K562 (cell line): ENCODE data around the gene RAP1A. TPM values are rescaled to one million over a fixed set of nuclear protein-coding genes. Genes with fewer than 3 reads are reported as not detected.
A peak's percentile ranks its signal among the peaks of the same experiment; 100 is the strongest.

Experiments
- CBFA2T3 ChIP-seq: fragments of 450-650 bp; IDR thresholded peaks from 2 replicates; pipeline ENCODE4 v1.6.1; 2017
- FOXM1 ChIP-seq, 2 experiments: fragments of 450-650 bp in 1 of 2; sonication (generic) in 1 of 2; formaldehyde crosslinking in 1 of 2; IDR thresholded peaks; 2 replicates each; pipeline versions ENCODE4 v1.6.1 to v1.9.0; 2017 to 2022; ENCODE audit warnings: low read depth in 2 of 2, mild to moderate bottlenecking in 2 of 2, missing genetic modification reagents in 1 of 2, moderate library complexity in 1 of 2
- GABPB1 ChIP-seq: sonication (generic); formaldehyde crosslinking; IDR thresholded peaks from 2 replicates; pipeline ENCODE4 v1.8.0; 2022; ENCODE audit warnings: mild to moderate bottlenecking, missing genetic modification reagents
- MCM7 ChIP-seq, 2 experiments: fragments of 450-650 bp; IDR thresholded peaks; 2 replicates each; pipeline ENCODE4 v1.6.1; 2016 to 2018
- NFE2 ChIP-seq: IDR thresholded peaks from 2 replicates; pipeline ENCODE4 v1.6.1; 2014; ENCODE audit warnings: antibody characterized with exemption, low read depth
- SMAD3 ChIP-seq: fragments of 450-650 bp; formaldehyde crosslinking; conservative IDR thresholded peaks from 2 replicates; pipeline ENCODE4 v1.4.0; 2020; ENCODE audit warnings: mild to moderate bottlenecking
- TOE1 ChIP-seq, 2 experiments: fragments of 450-650 bp in 1 of 2; sonication (generic) in 1 of 2; formaldehyde crosslinking in 1 of 2; IDR thresholded peaks; 2 replicates each; pipeline versions ENCODE4 v1.7.1 to v1.8.0; 2016 to 2022; ENCODE audit warnings: borderline replicate concordance in 2 of 2, mild to moderate bottlenecking in 2 of 2, antibody characterized with exemption in 1 of 2, inconsistent platforms in 1 of 2, low read depth in 1 of 2, missing genetic modification reagents in 1 of 2, moderate library complexity in 1 of 2
- ZNF324 ChIP-seq: fragments of 250-450 bp; sonication (Bioruptor Pico); IDR thresholded peaks from 2 replicates; pipeline ENCODE4 v1.4.0; 2020; ENCODE audit warnings: mild to moderate bottlenecking
- polyA plus RNA-seq, 8 experiments: library from polyadenylated mRNA; depleted of rRNA in 4 of 8; stranded (reverse) in 5 of 8; unstranded in 3 of 8; fragments of >200 nt; fragmentation: Nextera tagmentation in 2 of 8; fragmentation: Illumina TruSeq in 1 of 8; extraction: Ambion mirVana in 2 of 8; extraction: Trizol in 1 of 8; gene quantifications; 2 replicates each; pipeline versions ENCODE4 v1.2.1 to v1.2.3, GENCODE V29; 2011 to 2014; ENCODE audit warnings: inconsistent platforms in 1 of 8, missing spikeins in 1 of 8
- total RNA-seq, 7 experiments: library from RNA; depleted of rRNA in 6 of 7; stranded (reverse); fragments of >200 nt in 6 of 7; fragmentation: Illumina TruSeq in 2 of 7; extraction: Trizol in 2 of 7; gene quantifications; 2 replicates each; pipeline versions ENCODE4 v1.2.1 to v1.2.3, GENCODE V29; 2011 to 2021; ENCODE audit warnings: low replicate concordance in 1 of 7
- TF ChIP-seq, protein P1 (sequence below), 2 experiments: fragments of 450-650 bp; formaldehyde crosslinking in 1 of 2; IDR thresholded peaks; 2 replicates each; pipeline versions ENCODE4 v1.4.0 to v1.6.1; 2014 to 2020; ENCODE audit warnings: mild to moderate bottlenecking in 2 of 2, borderline replicate concordance in 1 of 2, low read depth in 1 of 2
- TF ChIP-seq, protein P2 (sequence below), 2 experiments: fragments of 450-650 bp in 1 of 2; sonication (generic) in 1 of 2; formaldehyde crosslinking in 1 of 2; IDR thresholded peaks in 1 of 2; conservative IDR thresholded peaks in 1 of 2; 2 replicates each; pipeline versions ENCODE4 v1.6.1 to v1.8.1; 2016 to 2023; ENCODE audit warnings: mild to moderate bottlenecking in 2 of 2, moderate library complexity in 2 of 2, inconsistent platforms in 1 of 2, missing genetic modification reagents in 1 of 2
- TF ChIP-seq, protein P3 (sequence below), 2 experiments: fragments of 450-650 bp; conservative IDR thresholded peaks; 2 replicates each; pipeline ENCODE4 v1.6.1; 2017; ENCODE audit warnings: mild to moderate bottlenecking in 2 of 2, moderate library complexity in 2 of 2
- TF ChIP-seq, protein P4 (sequence below), 3 experiments: IDR thresholded peaks in 2 of 3; conservative IDR thresholded peaks in 1 of 3; 2 replicates each; pipeline ENCODE4 v1.5.1; 2011 to 2012; ENCODE audit warnings: low read length in 3 of 3, mild to moderate bottlenecking in 3 of 3, control low read depth in 2 of 3, improper control_type of control experiment in 1 of 3, inconsistent platforms in 1 of 3, low read depth in 1 of 3, mixed read lengths in 1 of 3, moderate library complexity in 1 of 3; ENCODE audit not compliant: insufficient read depth in 2 of 3

RAP1A gene
- total and polyA plus RNA-seq, 9 of the 15 experiments (the other 6 are each of a cell fraction or from before 2014, with no cell fraction given) = 13.4 to 86.2 (median 32.5) TPM

DNA sequence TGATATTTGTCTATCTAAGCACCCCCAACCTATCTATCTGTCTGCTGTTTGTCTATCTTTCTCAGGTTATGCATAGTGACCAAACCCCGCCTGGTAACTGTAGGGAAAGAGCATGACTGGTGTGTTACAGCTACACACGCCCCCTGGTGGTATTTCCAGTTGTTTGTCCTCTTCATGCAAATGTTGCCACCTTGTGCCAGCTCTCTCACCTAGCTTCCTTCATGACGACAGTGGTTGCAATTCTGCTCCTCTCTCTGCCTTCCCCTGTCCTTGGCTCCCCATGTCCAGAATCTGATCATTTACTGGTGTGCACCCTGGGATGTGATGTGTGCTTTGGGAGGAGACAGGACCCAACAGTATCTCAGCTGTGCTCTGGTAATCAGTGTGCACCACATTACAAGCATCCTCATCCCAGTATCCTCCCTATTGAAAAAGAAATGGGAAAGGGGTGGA lies 127.7 kb downstream of the RAP1A start (continued):
- no peak; a peak in 1 of 4 replicates for TF ChIP-seq MCM7 (IDR thresholded peaks at IDR 0.05)
- TF ChIP-seq, protein P1, sequence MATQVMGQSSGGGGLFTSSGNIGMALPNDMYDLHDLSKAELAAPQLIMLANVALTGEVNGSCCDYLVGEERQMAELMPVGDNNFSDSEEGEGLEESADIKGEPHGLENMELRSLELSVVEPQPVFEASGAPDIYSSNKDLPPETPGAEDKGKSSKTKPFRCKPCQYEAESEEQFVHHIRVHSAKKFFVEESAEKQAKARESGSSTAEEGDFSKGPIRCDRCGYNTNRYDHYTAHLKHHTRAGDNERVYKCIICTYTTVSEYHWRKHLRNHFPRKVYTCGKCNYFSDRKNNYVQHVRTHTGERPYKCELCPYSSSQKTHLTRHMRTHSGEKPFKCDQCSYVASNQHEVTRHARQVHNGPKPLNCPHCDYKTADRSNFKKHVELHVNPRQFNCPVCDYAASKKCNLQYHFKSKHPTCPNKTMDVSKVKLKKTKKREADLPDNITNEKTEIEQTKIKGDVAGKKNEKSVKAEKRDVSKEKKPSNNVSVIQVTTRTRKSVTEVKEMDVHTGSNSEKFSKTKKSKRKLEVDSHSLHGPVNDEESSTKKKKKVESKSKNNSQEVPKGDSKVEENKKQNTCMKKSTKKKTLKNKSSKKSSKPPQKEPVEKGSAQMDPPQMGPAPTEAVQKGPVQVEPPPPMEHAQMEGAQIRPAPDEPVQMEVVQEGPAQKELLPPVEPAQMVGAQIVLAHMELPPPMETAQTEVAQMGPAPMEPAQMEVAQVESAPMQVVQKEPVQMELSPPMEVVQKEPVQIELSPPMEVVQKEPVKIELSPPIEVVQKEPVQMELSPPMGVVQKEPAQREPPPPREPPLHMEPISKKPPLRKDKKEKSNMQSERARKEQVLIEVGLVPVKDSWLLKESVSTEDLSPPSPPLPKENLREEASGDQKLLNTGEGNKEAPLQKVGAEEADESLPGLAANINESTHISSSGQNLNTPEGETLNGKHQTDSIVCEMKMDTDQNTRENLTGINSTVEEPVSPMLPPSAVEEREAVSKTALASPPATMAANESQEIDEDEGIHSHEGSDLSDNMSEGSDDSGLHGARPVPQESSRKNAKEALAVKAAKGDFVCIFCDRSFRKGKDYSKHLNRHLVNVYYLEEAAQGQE (IDR thresholded peaks at IDR 0.05; ENCODE audit: borderline replicate concordance) = peak; percentile 81
- TF ChIP-seq, protein P1 (CRISPR knock-in tag; IDR thresholded peaks at IDR 0.05; ENCODE audit: low read depth) = no peak
- TF ChIP-seq, protein P2, sequence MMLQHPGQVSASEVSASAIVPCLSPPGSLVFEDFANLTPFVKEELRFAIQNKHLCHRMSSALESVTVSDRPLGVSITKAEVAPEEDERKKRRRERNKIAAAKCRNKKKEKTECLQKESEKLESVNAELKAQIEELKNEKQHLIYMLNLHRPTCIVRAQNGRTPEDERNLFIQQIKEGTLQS (IDR thresholded peaks at IDR 0.05) = peak; percentile 41; the same call in 1 of the 2 replicates
- TF ChIP-seq, protein P2 (CRISPR knock-in tag; conservative IDR thresholded peaks at IDR 0.05) = no peak
- TF ChIP-seq TOE1 (IDR thresholded peaks at IDR 0.05; ENCODE audit: borderline replicate concordance) = 0 out of 2 replicates have a peak, but pooled peaks have one; percentile 45
- TF ChIP-seq TOE1 (CRISPR knock-in tag; IDR thresholded peaks at IDR 0.05; ENCODE audit: borderline replicate concordance, low read depth) = no peak
- TF ChIP-seq GABPB1 (CRISPR knock-in tag) = peak; percentile 55; the same call in 1 of the 2 replicates
- TF ChIP-seq, protein P3, sequence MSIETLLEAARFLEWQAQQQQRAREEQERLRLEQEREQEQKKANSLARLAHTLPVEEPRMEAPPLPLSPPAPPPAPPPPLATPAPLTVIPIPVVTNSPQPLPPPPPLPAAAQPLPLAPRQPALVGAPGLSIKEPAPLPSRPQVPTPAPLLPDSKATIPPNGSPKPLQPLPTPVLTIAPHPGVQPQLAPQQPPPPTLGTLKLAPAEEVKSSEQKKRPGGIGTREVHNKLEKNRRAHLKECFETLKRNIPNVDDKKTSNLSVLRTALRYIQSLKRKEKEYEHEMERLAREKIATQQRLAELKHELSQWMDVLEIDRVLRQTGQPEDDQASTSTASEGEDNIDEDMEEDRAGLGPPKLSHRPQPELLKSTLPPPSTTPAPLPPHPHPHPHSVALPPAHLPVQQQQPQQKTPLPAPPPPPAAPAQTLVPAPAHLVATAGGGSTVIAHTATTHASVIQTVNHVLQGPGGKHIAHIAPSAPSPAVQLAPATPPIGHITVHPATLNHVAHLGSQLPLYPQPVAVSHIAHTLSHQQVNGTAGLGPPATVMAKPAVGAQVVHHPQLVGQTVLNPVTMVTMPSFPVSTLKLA (conservative IDR thresholded peaks at IDR 0.05) = peak in 1 of 2 experiments; percentile 27; a peak in 1 of 4 replicates
- TF ChIP-seq, protein P4, sequence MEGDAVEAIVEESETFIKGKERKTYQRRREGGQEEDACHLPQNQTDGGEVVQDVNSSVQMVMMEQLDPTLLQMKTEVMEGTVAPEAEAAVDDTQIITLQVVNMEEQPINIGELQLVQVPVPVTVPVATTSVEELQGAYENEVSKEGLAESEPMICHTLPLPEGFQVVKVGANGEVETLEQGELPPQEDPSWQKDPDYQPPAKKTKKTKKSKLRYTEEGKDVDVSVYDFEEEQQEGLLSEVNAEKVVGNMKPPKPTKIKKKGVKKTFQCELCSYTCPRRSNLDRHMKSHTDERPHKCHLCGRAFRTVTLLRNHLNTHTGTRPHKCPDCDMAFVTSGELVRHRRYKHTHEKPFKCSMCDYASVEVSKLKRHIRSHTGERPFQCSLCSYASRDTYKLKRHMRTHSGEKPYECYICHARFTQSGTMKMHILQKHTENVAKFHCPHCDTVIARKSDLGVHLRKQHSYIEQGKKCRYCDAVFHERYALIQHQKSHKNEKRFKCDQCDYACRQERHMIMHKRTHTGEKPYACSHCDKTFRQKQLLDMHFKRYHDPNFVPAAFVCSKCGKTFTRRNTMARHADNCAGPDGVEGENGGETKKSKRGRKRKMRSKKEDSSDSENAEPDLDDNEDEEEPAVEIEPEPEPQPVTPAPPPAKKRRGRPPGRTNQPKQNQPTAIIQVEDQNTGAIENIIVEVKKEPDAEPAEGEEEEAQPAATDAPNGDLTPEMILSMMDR (IDR thresholded peaks at IDR 0.05 in 2 of 3, conservative IDR thresholded peaks at IDR 0.05 in 1 of 3; ENCODE audit: insufficient read depth in 2 of 3, low read depth in 1 of 3, low read length in 3 of 3) = peak; percentile 98 to 99 (median 98)
- TF ChIP-seq ZNF324 = no peak
- TF ChIP-seq NFE2 = peak; percentile 48; the same call in 1 of the 2 replicates
- TF ChIP-seq FOXM1 (IDR thresholded peaks at IDR 0.05; ENCODE audit: low read depth) = peak; percentile 38; the same call in 1 of the 2 replicates
- no peak for TF ChIP-seq FOXM1 (CRISPR knock-in tag; IDR thresholded peaks at IDR 0.05; ENCODE audit: low read depth)
- no peak for TF ChIP-seq SMAD3 (CRISPR knock-in tag)
- no peak for TF ChIP-seq CBFA2T3
